Mesendoderm (in vitro differentiated cells): Measurements from ENCODE around the gene APOL1. TPM values are rescaled to one million over a fixed set of nuclear protein-coding genes. Genes with fewer than 3 reads are reported as not detected.
"Not testable (repeated sequence)": the region's sequence is repeated elsewhere in the genome, so short reads cannot be mapped to it uniquely, and the experiment has no call there.

ENCODE experiments used
- DNase-seq: peaks from one replicate; pipeline ENCODE4 v3.0.0; 2013
- H2AK5ac ChIP-seq: 2 replicates; pipeline ENCODE4 v1.6.1; 2013; ENCODE audit warnings: low read length, inconsistent platforms
- H2BK120ac ChIP-seq: 2 replicates; pipeline ENCODE4 v1.6.1; 2013; ENCODE audit warnings: low read depth, mild to moderate bottlenecking, low read length, moderate library complexity, mixed read lengths
- H2BK15ac ChIP-seq: replicated peaks from 2 replicates; pipeline ENCODE4 v1.6.1; 2013; ENCODE audit warnings: low read depth, mild to moderate bottlenecking, moderate library complexity
- H2BK5ac ChIP-seq: 2 replicates; pipeline ENCODE4 v1.6.1; 2013; ENCODE audit warnings: low read length, inconsistent platforms
- H3K18ac ChIP-seq: 2 replicates; pipeline ENCODE4 v1.6.1; 2013; ENCODE audit warnings: mild to moderate bottlenecking, low read length, mixed read lengths
- H3K23ac ChIP-seq: one replicate; pipeline ENCODE4 v1.6.1; 2013; ENCODE audit warnings: low read length
- H3K27ac ChIP-seq: 2 replicates; pipeline ENCODE4 v1.5.1; 2013; ENCODE audit warnings: low read depth, mild to moderate bottlenecking, inconsistent platforms, low read length, moderate library complexity
- H3K27me3 ChIP-seq: 2 replicates; pipeline ENCODE4 v1.6.1; 2013; ENCODE audit warnings: low read length, control low read depth, mild to moderate bottlenecking, inconsistent platforms; ENCODE audit not compliant: insufficient read depth, poor library complexity
- H3K36me3 ChIP-seq: 2 replicates; pipeline ENCODE4 v1.6.1; 2013; ENCODE audit warnings: low read length, inconsistent platforms; ENCODE audit not compliant: control insufficient read depth, insufficient read depth
- H3K4ac ChIP-seq: one replicate; pipeline ENCODE4 v1.6.1; 2013; ENCODE audit warnings: low read depth, mild to moderate bottlenecking, low read length, moderate library complexity
- H3K4me1 ChIP-seq: 2 replicates; pipeline ENCODE4 v1.6.1; 2013; ENCODE audit warnings: low read depth, low read length, inconsistent platforms; ENCODE audit not compliant: control insufficient read depth
- H3K4me2 ChIP-seq: 2 replicates; pipeline ENCODE4 v1.6.1; 2013; ENCODE audit warnings: low read length
- H3K4me3 ChIP-seq: 2 replicates; pipeline ENCODE4 v1.5.1; 2013; ENCODE audit warnings: mild to moderate bottlenecking, low read length
- H3K56ac ChIP-seq: one replicate; pipeline ENCODE4 v1.6.1; 2013; ENCODE audit warnings: low read length
- H3K79me1 ChIP-seq: 2 replicates; pipeline ENCODE4 v1.6.1; 2013; ENCODE audit warnings: low read length, inconsistent platforms
- H3K79me2 ChIP-seq: 2 replicates; pipeline ENCODE4 v1.6.1; 2013; ENCODE audit warnings: mild to moderate bottlenecking, low read length; ENCODE audit not compliant: control insufficient read depth, insufficient read depth
- H3K9ac ChIP-seq: 2 replicates; pipeline ENCODE4 v1.6.1; 2013; ENCODE audit warnings: low read length, inconsistent platforms
- H4K5ac ChIP-seq: one replicate; pipeline ENCODE4 v1.6.1; 2013; ENCODE audit warnings: low read length
- H4K8ac ChIP-seq: one replicate; pipeline ENCODE4 v1.6.1; 2013; ENCODE audit warnings: low read depth, mild to moderate bottlenecking, control low read depth, low read length, moderate library complexity
- whole genome bisulfite sequencing: extraction: QIAGEN DNeasy Blood & Tissue Kit; methylation state at CpG from one replicate; pipeline ENCODE4 v1.1.7; 2013; ENCODE audit warnings: low lambda C conversion rate, missing lambda C conversion rate; ENCODE audit not compliant: insufficient coverage; ENCODE audit errors: extremely low coverage; 5-methylcytosine and 5-hydroxymethylcytosine counted together
- polyA plus RNA-seq, 2 experiments: library from polyadenylated mRNA; stranded (reverse); fragments of 200-250 nt; gene quantifications; one replicate each; pipeline ENCODE4 v1.2.3, GENCODE V29; 2013

The APOL1 gene
- not detected for polyA plus RNA-seq (2013, experiment 1 of 2)
- polyA plus RNA-seq (2013, experiment 2 of 2): not detected

GRCh38 chr22:36252754-36253522 is at the start of gene APOL1:
APOL1 (plus strand) TSS chr22:36253133; CDS start chr22:36254956, 1,823 bp downstream.
- Histone ChIP-seq H3K4me2 (no peak within 1 kb of the TSS), H3K4me3 (no peak within 1 kb of the TSS), H3K27me3 (no peaks in the 10 kb centered on the region), H3K79me2 (no peaks in the 10 kb centered on the region), H3K9ac (no peak within 1 kb of the TSS), H3K56ac (no peak within 1 kb of the TSS), H2BK5ac (no peak within 1 kb of the TSS), H3K27ac (no peak within 1 kb of the TSS), H3K79me1 (no peaks in the 10 kb centered on the region), H3K23ac (no peak within 1 kb of the TSS), H3K36me3 (no peaks in the 10 kb centered on the region), H3K4me1 (no peaks in the 10 kb centered on the region), H4K8ac (no peak within 1 kb of the TSS), H3K18ac (no peak within 1 kb of the TSS), H3K4ac (no peak within 1 kb of the TSS), H2BK120ac (no peak within 1 kb of the TSS), H4K5ac (no peak within 1 kb of the TSS), H2AK5ac (no peak within 1 kb of the TSS), H2BK15ac (no peak within 1 kb of the TSS)
- WGBS: no CpG with 5 or more reads among the region's 10 CpGs
- DNase-seq: no peak

- DNase-seq, H3K79me2 ChIP-seq: not testable (repeated sequence)
- no CpG with 5 or more reads among the region's 7 CpGs for WGBS
Measured at GRCh38 chr22:36203441-36203840, 49.5 kb upstream of the APOL1 start.

GRCh38 chr22:36204001-36204631 is 48.8 kb upstream of the APOL1 start:
- H3K36me3 ChIP-seq: no peaks in the 10 kb centered on the region
- no peak overlapping the region for H2BK120ac ChIP-seq
- H4K5ac ChIP-seq: no peak overlapping the region
- H3K56ac ChIP-seq: peak overlapping the region; percentile 34
- H3K4ac ChIP-seq: no peak overlapping the region
- H3K27ac ChIP-seq: no peak overlapping the region
- H2AK5ac ChIP-seq: no peak overlapping the region
- H3K18ac ChIP-seq: no peak overlapping the region
- H2BK15ac ChIP-seq: no peak overlapping the region
- H3K4me1 ChIP-seq: no peaks in the 10 kb centered on the region
- no peaks in the 10 kb centered on the region for H3K27me3 ChIP-seq
- no peak overlapping the region for H3K4me3 ChIP-seq
- H3K79me2 ChIP-seq: no peaks in the 10 kb centered on the region
- no peak for DNase-seq
- WGBS: no CpG with 5 or more reads among the region's 8 CpGs
- no peaks in the 10 kb centered on the region for H3K79me1 ChIP-seq
- H3K9ac ChIP-seq: no peak overlapping the region
- no peak overlapping the region for H4K8ac ChIP-seq
- H3K23ac ChIP-seq: no peak overlapping the region
- H2BK5ac ChIP-seq: no peak overlapping the region
- no peak overlapping the region for H3K4me2 ChIP-seq

More at GRCh38 chr22:36203441-36203840, 49.5 kb upstream of the APOL1 start:
- H3K4me1 ChIP-seq, H3K4ac ChIP-seq, H3K4me3 ChIP-seq, H3K23ac ChIP-seq, H3K36me3 ChIP-seq, H3K27ac ChIP-seq, H2BK5ac ChIP-seq, H4K5ac ChIP-seq, H4K8ac ChIP-seq, H3K9ac ChIP-seq, H2AK5ac ChIP-seq, H2BK120ac ChIP-seq, H3K27me3 ChIP-seq, H3K4me2 ChIP-seq, H3K79me1 ChIP-seq, H3K18ac ChIP-seq, H3K56ac ChIP-seq, H2BK15ac ChIP-seq: not testable (repeated sequence)

- Histone ChIP-seq H3K4me3 (no peak overlapping the region), H3K4me2 (no peak overlapping the region), H4K8ac (no peak overlapping the region), H3K4me1 (no peaks in the 10 kb centered on the region), H3K27me3 (no peaks in the 10 kb centered on the region), H3K27ac (no peak overlapping the region), H3K9ac (no peak overlapping the region), H3K18ac (no peak overlapping the region), H3K79me2 (no peaks in the 10 kb centered on the region), H2BK5ac (no peak overlapping the region), H3K56ac (peak overlapping the region; percentile 34), H2BK120ac (no peak overlapping the region), H3K4ac (no peak overlapping the region), H2BK15ac (no peak overlapping the region), H3K23ac (no peak overlapping the region), H4K5ac (no peak overlapping the region), H3K79me1 (no peaks in the 10 kb centered on the region), H2AK5ac (no peak overlapping the region), H3K36me3 (no peaks in the 10 kb centered on the region)
- no peak for DNase-seq
- WGBS: no CpG with 5 or more reads among the region's 6 CpGs
Measured at GRCh38 chr22:36204632-36205015, 48.3 kb upstream of the APOL1 start.

- H3K4ac ChIP-seq, DNase-seq, H3K27ac ChIP-seq, H2BK5ac ChIP-seq, H3K4me1 ChIP-seq, H2BK15ac ChIP-seq, H3K36me3 ChIP-seq, H3K79me1 ChIP-seq, H4K5ac ChIP-seq, H2AK5ac ChIP-seq, H3K4me2 ChIP-seq, H3K9ac ChIP-seq, H3K23ac ChIP-seq, H4K8ac ChIP-seq, H3K79me2 ChIP-seq, H3K18ac ChIP-seq, H3K4me3 ChIP-seq, H3K27me3 ChIP-seq, H3K56ac ChIP-seq, H2BK120ac ChIP-seq: not testable (repeated sequence)
- WGBS: no CpG with 5 or more reads among the region's 5 CpGs
Measured at GRCh38 chr22:36205573-36205972, 47.4 kb upstream of the APOL1 start.
